ENCODE results near the gene PEX3. TPM values are rescaled to one million over a fixed set of nuclear protein-coding genes. Genes with fewer than 3 reads are reported as not detected.

PEX3 gene
- polyA plus RNA-seq, 1 donor = 12.8 TPM

GRCh38 chr6:143539734-143540133 lies 89.1 kb downstream of the PEX3 start:
- DNase-seq = no peak

- DNase-seq = no peak
Observed at GRCh38 chr6:143540192-143540591, 89.6 kb downstream of the PEX3 start.

Other genes with a start within 250 kb of the PEX3 start
- gene ADAT2, start 110 bp upstream of the PEX3 start, polyA plus RNA-seq (ENCODE audit: insufficient read length) = 9.7 TPM
- gene FUCA2, start 60.9 kb downstream of the PEX3 start, polyA plus RNA-seq (ENCODE audit: insufficient read length) = 25.3 TPM
- 36.5 TPM for gene PHACTR2, start 227.2 kb downstream of the PEX3 start, polyA plus RNA-seq (ENCODE audit: insufficient read length)